ENCODE results near the gene ARRDC3. TPM values are rescaled to one million over a fixed set of nuclear protein-coding genes. Genes with fewer than 3 reads are reported as not detected.

ARRDC3 gene
- total RNA-seq, 1 experiment from 2014 or later = 33.0 TPM

GRCh38 chr5:91373600-91373999 lies 9.5 kb downstream of the ARRDC3 start:
- intact Hi-C loops (cut with micrococcal nuclease; ENCODE audit: unreplicated experiment) (no loop called here), in situ Hi-C loops (cut with HindIII; ENCODE audit: low pct_unique_long_range_greater_than_20kb, low sequenced_read_pairs) (no loop called here)
- POLR2A ChIA-PET = interaction anchor here (0.7 kb wide), 1 partner anchor 323 kb away, joined by 3 read pairs; no protein-coding TSS in a partner anchor

GRCh38 chr5:91373006-91373405 lies 10.1 kb downstream of the ARRDC3 start:
- Histone ChIP-seq H3K4me3 (ENCODE audit: low read depth in 2 of 2, low read length in 2 of 2) (no peak overlapping the region), H3K36me3 (ENCODE audit: control insufficient read depth, insufficient read depth, low read length) (peaks cover 82% of the 10 kb centered on the region), H3K27me3 (ENCODE audit: control insufficient read depth, insufficient read depth, low read length) (no peaks in the 10 kb centered on the region), H3K4me1 (ENCODE audit: control insufficient read depth, insufficient read depth, low read length) (peaks cover 20% of the 10 kb centered on the region), H3K9me3 (ENCODE audit: control insufficient read depth, insufficient read depth, low read depth, low read length) (no peaks in the 10 kb centered on the region), H3K27ac (ENCODE audit: low read length) (peak overlapping the region; percentile 7; the same call in 1 of the 2 replicates)
- CTCF ChIA-PET = no interaction called here
- TF ChIP-seq POLR2AphosphoS5 (IDR thresholded peaks at IDR 0.05; ENCODE audit: low read depth, low read length) (no peak), CTCF (IDR thresholded peaks at IDR 0.05) (no peak), TCF7L2 (IDR thresholded peaks at IDR 0.05; ENCODE audit: low read depth, low read length) (no peak), REST (IDR thresholded peaks at IDR 0.05; ENCODE audit: insufficient read depth in 1 of 2, low read depth in 2 of 2, low read length in 1 of 2) (no peak), SIN3A (IDR thresholded peaks at IDR 0.05; ENCODE audit: borderline replicate concordance, insufficient read depth, low read depth, low read length) (no peak)
- intact Hi-C loops (cut with micrococcal nuclease; ENCODE audit: unreplicated experiment) = no loop called here
- ATAC-seq (no peak), DNase-seq (ENCODE audit: low read depth, low spot score) (no peak)
- BruUV-seq (replicated peaks) = no TSS peak
- in situ Hi-C loops (cut with HindIII; ENCODE audit: low pct_unique_long_range_greater_than_20kb, low sequenced_read_pairs) = no loop called here
- POLR2A ChIA-PET = no interaction called here

More at GRCh38 chr5:91373600-91373999, 9.5 kb downstream of the ARRDC3 start:
- BruUV-seq (replicated peaks) = no TSS peak
- DNase-seq (ENCODE audit: low read depth, low spot score) (no peak), ATAC-seq (no peak)
- Histone ChIP-seq H3K4me3 (ENCODE audit: low read depth in 2 of 2, low read length in 2 of 2) (no peak overlapping the region), H3K27me3 (ENCODE audit: control insufficient read depth, insufficient read depth, low read length) (no peaks in the 10 kb centered on the region), H3K4me1 (ENCODE audit: control insufficient read depth, insufficient read depth, low read length) (peaks cover 26% of the 10 kb centered on the region), H3K27ac (ENCODE audit: low read length) (peak overlapping the region; percentile 9; the same call in 1 of the 2 replicates), H3K36me3 (ENCODE audit: control insufficient read depth, insufficient read depth, low read length) (peaks cover 86% of the 10 kb centered on the region), H3K9me3 (ENCODE audit: control insufficient read depth, insufficient read depth, low read depth, low read length) (no peaks in the 10 kb centered on the region)
- CTCF ChIA-PET = no interaction called here
- no peak for TF ChIP-seq SIN3A (IDR thresholded peaks at IDR 0.05; ENCODE audit: borderline replicate concordance, insufficient read depth, low read depth, low read length)
- TF ChIP-seq TCF7L2 (IDR thresholded peaks at IDR 0.05; ENCODE audit: low read depth, low read length) = no peak
- no peak for TF ChIP-seq POLR2AphosphoS5 (IDR thresholded peaks at IDR 0.05; ENCODE audit: low read depth, low read length)
- TF ChIP-seq CTCF (IDR thresholded peaks at IDR 0.05) = no peak
- no peak for TF ChIP-seq REST (IDR thresholded peaks at IDR 0.05; ENCODE audit: insufficient read depth in 1 of 2, low read depth in 2 of 2, low read length in 1 of 2)
